DMS153 (cell line): ENCODE data around the gene MRPS35.
A peak's percentile ranks its signal among the peaks of the same experiment; 100 is the strongest.

ENCODE experiments used
- DNase-seq: peaks from one replicate; lab custom pipeline; 2025; lab: John Stamatoyannopoulos, UW

The MRPS35 gene

DNA sequence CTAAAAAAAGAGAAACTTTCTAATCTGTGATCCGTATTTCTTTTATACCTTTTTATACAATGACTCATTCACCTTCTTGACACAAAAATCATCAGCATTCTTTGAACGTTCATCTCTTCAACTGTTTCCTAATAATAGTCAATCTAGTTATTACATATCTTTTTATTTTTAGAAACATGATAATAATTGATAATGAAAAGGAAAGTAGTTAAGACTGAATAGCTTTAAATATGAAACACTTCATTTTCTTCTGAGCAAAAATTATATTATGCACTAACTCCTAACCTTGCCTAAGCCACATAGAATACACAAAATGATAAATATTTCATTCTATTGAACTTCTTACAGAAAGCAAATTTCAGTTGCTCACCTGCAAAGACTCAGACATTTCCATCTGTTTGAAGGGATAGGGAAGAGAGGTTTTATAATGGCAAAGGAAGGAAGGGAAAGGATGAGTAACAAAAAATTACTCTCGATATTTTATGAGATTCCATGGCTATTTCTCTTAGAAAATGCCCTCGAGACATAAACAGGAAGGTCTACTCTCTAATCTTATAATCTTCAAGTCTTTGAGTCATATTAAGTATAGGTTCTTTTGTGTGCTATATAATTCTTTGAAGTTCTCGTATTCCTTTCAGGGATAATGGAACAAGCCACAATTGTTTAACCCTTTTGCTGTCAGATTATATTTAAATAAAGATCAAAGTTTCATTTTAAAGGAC, 61.9 kb downstream of the MRPS35 start:
- DNase-seq: no peak

DNA sequence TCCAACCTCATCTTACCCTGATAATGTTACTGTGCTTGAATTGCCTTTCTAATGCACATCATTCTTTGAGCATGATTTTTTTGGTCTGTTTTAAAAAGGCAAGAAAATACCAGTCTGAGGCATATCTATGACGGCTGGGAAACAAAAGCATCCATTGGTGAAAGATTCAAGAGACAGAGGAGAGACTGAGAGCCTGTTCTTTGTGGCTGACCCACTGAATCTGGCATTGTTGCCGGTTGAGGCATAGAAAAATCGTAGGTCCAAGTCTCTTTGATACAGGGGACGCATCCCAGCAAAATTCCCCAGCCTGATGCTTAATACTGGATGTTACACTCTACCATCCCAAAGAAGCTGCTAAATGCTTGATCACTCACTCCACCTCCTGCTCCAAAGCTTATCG, 66.5 kb downstream of the MRPS35 start:
- DNase-seq: no peak

DNA sequence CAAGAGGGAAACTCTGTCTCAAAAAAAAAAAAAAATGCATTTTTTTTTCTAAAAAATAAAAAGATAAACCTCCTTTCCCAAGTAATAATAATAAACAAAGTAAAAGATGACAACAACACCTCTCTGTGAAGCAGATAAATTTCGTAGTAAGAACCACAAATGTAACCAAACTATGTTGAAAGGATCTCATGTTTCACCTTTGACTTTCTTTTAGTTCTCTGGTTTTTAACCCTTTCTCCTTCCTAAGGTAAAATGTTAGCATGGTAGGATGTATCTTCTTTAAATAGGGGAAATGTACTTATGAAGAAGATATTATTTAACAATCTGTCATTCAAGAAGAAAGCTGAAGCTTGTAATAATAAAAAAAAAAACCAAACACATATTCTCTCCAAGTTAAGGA, 67.6 kb downstream of the MRPS35 start:
- no peak for DNase-seq

DNA sequence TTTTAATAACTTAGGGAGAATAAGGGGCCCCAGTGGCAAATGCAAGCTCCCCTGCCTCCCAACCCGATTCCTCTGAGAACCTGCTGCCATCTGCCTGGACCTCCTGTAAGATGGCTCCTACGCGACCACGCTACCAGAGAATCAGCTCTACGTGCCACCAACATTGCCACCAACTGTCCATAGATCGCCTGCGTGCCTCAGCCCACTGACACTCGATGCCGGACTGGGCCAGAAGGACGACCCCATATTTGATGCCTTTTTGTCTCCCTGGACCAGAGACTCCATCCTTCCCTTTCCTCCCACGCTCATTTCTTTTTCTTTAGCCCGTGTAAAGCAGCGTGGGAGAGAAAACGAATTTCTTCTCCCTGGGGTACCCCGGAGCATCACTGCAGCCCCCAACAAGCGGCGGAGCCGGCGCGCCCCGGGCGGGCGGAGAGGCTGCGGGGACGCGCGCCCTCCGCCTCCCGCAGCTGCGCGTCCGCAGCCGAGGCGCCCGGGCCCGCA, 68.8 kb downstream of the MRPS35 start:
- no peak for DNase-seq

GRCh38 chr12:27779920-27780611, 69.4 kb downstream of the MRPS35 start, which contains the start of the genes KLHL42 and MANSC4:
Gene KLHL42, plus strand, starts transcription at chr12:27780233. Its CDS starts 98 bp downstream, at chr12:27780331.
Gene MANSC4, minus strand, starts transcription at chr12:27780236. Its CDS starts 8,960 bp downstream, at chr12:27771276.
- peak; percentile 57 for DNase-seq

DNA sequence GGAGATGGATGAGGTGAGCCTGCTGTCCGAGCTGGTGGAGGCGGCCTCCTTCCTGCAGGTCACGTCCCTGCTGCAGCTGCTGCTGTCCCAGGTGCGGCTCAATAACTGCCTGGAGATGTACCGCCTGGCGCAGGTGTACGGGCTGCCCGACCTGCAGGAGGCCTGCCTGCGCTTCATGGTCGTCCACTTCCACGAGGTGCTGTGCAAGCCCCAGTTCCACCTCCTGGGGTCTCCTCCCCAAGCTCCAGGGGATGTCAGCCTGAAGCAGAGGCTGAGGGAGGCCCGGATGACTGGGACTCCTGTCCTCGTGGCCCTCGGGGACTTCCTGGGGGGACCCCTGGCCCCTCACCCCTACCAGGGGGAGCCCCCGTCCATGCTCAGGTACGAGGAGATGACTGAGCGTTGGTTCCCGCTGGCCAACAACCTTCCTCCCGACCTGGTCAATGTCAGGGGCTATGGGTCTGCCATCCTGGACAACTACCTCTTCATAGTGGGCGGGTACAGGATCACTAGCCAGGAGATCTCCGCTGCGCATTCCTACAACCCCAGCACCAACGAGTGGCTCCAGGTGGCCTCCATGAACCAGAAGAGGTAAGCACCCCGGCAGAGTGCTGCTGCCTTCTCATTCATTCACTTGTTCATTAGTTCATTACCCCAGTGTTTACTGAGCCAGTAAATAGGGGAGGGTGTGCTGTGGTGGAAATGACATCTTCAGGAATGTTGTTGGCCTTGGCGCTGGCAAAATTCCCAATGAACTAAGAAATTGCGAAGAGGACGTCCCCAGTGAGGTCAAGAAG, 70.2 kb downstream of the MRPS35 start:
- no peak for DNase-seq

DNA sequence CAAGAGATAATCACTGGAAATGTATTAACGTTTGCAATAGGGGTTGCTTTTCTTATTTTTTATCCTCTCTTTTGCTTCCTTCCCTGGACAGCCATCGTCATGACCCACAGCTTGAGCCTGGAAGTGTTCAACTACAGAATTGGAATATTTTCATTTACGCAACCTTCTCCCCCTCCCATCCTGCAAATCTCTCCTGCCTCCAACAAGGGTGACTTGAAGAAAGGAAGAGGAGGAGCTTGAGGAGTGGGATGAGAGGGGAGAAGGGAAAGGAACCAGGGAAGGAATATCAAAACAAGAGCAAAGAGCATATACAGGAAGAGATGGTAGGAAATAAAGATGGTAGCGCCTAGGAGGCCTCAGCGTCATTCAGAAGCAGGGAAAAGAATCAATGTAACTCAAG, 71.0 kb downstream of the MRPS35 start:
- no peak for DNase-seq

GRCh38 chr12:27782481-27782880, 71.8 kb downstream of the MRPS35 start:
- DNase-seq: no peak

DNA sequence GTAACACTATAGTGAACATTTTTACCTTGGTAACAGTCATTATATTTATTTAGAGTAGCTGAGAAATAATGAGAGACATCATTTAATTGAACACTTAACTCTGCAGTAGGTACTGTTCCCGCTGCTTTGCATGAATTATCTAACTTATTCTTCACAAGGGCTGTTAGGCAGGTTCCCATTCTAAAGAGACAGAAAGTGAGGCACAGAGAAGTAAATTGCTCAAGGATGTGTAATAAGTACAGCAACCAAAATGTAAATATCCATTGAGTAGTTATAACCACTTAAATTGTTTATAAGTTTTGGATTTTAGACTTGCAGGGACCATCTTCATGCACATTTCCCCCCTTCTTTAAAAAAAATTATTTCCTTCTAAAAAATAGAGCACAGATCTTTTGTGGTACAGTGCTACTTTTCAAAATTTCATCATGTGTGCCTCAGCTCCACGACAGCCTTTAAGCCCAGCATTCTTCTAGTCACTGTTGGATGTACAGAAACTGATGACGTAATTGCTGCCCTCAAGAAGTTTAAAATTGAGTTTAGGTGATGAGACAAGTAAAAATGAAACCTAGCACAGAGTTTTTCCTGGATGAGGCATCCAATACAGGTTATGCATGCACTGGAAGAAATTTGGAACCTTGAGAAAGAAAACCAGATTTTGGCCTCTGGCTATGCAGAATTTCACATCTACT, 75.4 kb downstream of the MRPS35 start:
- no peak for DNase-seq

GRCh38 chr12:27787559-27787958, 76.9 kb downstream of the MRPS35 start:
- DNase-seq: no peak

DNA sequence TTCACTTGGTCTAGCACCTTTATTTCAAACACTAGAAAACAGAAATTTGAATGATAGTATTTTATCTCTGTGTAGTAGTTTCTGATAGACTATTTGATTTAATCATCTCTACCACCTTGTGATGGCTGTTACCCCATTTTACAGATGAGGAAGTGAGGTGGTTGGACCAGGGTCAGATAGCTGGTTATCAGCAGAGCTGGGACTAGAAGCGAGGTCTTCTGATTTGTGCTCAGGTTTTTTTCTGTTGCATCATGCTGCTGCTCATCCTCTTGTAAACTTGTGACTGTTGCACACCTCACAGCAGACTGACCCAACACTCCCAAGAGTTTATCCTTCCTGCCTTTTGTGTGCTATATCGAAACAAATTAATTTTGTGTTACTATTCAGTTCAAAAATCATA, 79.5 kb downstream of the MRPS35 start:
- DNase-seq: no peak

- DNase-seq: no peak
Measured at GRCh38 chr12:27794818-27795584, 84.4 kb downstream of the MRPS35 start.

DNA sequence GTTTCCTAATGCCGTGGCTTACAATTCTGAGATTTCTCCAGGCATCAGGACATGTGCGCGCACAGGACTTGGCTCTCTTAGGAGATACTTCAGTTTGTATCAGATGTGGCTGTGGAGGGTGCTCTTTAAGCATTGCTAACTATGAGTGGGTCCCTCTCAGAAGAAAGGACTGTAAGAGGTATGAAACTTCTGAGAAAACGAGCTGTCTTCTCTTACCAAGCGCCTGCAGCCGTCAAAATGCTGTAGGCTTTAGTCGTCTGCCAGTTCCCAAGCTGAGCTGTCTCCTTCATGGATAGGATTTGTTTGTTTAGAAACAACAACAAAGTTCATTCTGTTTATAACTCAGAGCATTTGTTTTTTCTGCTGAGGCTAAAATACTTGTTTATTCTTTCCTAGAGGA, 85.5 kb downstream of the MRPS35 start:
- DNase-seq: no peak

- DNase-seq: no peak
Measured at GRCh38 chr12:27797301-27798025, 86.8 kb downstream of the MRPS35 start.

GRCh38 chr12:27800819-27801218, 90.2 kb downstream of the MRPS35 start:
- DNase-seq: no peak

- DNase-seq: no peak
Measured at GRCh38 chr12:27801630-27802029, 91.0 kb downstream of the MRPS35 start.

GRCh38 chr12:27802511-27802910, 91.9 kb downstream of the MRPS35 start:
- DNase-seq: no peak

DNA sequence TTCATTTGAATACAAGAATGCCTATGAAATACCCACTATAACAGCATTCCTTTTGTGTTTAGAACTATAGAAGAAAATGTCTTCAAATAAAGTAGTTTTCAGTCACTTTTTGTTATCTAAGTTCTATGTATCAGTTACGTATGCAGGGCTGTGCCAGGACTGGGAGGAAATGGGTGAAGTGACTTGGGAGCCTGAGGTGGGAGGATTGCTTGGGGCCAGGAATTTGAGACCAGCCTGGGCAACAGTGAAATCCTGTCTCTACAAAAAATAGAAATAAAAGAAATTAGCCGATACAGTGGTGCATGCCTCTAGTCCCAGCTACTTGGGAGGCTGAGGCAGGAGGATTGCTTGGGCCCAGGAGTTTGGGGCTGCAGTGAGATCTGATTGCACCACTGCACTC, 92.3 kb downstream of the MRPS35 start:
- no peak for DNase-seq

DNA sequence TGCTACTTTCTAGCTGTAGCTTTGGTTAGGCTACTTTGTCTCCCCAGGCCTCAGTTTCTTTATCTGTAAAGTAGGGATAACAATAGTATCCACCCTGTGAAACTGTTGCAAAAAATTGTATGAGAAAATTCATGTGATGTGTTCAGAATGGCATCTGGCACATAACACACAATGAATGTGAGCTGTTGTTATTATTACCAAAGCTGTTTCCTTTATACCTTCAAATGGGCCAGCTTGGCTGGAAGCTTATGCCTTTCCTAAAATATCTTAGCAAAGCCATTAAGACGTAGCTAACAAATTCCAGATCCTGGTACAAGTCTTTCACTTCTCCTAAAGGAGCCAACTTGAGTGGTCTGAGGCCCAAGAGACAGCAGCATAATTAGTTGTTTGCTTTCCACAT, 94.6 kb downstream of the MRPS35 start:
- no peak for DNase-seq
